ENCODE data around the gene HGS.
A peak's percentile ranks its signal among the peaks of the same experiment; 100 is the strongest.
"Not testable (repeated sequence)": the region's sequence is repeated elsewhere in the genome, so short reads cannot be mapped to it uniquely, and the experiment has no call there.

HGS gene

DNA sequence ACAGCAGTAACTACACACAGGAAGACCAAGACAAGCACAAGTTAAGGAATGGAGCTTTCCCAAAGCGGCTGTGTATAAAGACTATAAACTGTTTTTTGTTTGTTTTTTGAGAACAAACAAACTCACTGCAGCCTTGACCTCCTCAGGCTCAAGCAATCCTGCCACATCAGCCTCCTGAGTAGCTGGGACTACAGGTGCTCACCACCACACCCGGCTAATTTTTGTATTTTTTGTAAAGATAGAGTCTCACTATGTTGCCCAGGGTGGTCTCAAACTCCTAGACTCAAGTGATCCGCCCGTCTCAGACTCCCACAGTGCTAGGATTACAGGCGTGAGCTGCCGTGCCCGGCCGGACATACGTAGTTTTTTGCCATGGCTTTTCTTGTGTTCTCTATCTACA lies 23.4 kb upstream of the HGS start:
- Histone ChIP-seq H3K4me3 (ENCODE audit: low read length) (no peak overlapping the region), H3K9ac (ENCODE audit: low read length) (no peak overlapping the region), H3K27ac (ENCODE audit: low read depth, low read length) (no peak overlapping the region), H3K36me3 (ENCODE audit: control insufficient read depth, insufficient read depth, low read length) (no peaks in the 10 kb centered on the region), H3K4me1 (ENCODE audit: control insufficient read depth, insufficient read depth, low read length) (peaks cover 1% of the 10 kb centered on the region), H3K27me3 (ENCODE audit: control insufficient read depth, insufficient read depth, low read length) (no peaks in the 10 kb centered on the region)

DNA sequence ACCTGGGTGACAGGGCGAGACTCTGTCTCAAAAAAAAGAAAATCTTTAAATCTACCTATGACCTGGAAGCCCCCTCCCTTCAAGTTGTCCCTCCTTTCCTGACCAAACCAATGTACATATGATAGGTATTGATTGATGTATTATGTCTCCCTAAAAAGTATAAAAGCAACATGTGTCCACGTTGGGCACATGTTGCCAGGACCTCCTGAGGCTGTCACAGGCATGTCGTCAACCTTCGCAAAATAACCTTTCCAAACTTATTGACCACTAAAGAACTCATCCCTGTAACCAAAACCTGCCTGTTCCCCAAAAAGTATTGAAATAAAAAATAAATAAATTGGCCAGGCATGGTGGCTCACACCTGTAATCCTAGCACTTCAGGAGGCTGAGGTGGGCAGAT lies 21.8 kb upstream of the HGS start:
- Histone ChIP-seq H3K9ac (ENCODE audit: low read length) (no peak overlapping the region), H3K27me3 (ENCODE audit: control insufficient read depth, insufficient read depth, low read length) (no peaks in the 10 kb centered on the region), H3K27ac (ENCODE audit: low read depth, low read length) (no peak overlapping the region), H3K4me3 (ENCODE audit: low read length) (no peak overlapping the region), H3K36me3 (ENCODE audit: control insufficient read depth, insufficient read depth, low read length) (no peaks in the 10 kb centered on the region), H3K4me1 (ENCODE audit: control insufficient read depth, insufficient read depth, low read length) (peaks cover 7% of the 10 kb centered on the region)

DNA sequence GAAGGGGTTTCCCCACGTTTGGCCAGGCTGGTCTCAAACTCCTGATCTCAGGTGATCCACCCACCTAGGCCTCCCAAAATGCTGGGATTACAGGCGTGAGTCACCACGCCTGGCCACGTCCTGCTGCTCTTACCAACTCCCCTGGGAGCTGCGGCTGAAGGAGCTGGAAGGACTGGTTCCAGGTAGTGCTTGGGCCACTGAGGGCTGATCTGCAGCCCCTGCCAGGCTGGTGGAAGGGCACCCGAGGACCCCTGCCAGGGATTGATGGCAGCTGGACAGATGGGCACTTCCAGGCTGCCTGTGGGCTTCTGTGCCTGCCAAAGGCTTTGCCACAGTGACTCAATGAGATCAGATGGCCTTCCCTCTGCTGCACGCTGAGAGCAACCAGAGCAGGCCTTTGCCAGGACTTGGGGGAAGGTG lies 19.8 kb upstream of the HGS start:
- no peaks in the 10 kb centered on the region for H3K36me3 ChIP-seq (ENCODE audit: control insufficient read depth, insufficient read depth, low read length)
- H3K4me3 ChIP-seq (ENCODE audit: low read length), result no peak overlapping the region
- H3K4me1 ChIP-seq (ENCODE audit: control insufficient read depth, insufficient read depth, low read length), result peaks cover 8% of the 10 kb centered on the region
- no peak overlapping the region for H3K9ac ChIP-seq (ENCODE audit: low read length)
- no peaks in the 10 kb centered on the region for H3K27me3 ChIP-seq (ENCODE audit: control insufficient read depth, insufficient read depth, low read length)
- no peak overlapping the region for H3K27ac ChIP-seq (ENCODE audit: low read depth, low read length)

DNA sequence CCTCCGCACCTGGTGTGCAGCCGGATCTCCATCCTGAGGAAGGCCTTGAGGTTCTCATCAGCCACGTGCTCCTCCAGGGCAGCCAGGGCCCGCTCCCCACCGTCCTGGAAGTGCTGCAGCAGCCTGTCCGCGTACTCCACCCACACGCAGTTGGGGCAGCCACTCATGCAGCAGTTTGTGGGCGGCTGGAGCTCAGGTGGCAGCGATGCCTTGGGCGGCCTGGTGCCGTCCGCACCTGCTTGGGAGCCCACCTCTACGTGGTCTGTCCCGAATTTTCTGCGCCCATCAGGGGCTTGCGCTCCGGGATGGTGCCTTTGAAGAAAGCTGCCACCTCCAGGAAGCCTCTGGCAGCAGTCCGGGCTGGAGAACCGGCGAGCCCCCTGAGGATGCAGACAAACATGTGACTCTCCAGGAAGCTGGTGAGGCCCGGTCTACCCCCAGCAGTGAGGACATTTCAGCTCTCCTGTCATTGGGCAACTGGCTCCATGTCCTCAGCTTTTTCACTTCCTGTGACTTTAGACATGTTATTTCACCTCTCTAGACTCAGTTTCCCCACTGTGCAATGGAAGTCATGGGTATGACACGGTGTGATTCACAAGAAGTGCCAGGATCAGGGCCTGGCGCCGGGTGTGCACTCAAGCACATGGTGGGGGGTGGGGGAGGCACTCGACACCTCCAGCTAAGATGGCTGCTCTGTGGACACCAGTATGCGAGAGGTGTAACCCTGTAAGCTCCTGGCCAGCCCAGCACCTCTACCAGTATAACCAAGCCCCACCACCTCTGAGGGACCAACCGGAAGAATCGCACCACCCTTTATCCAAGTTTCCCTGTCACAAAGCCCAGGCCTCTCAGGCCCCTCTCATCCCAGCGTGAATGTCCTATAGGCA lies 18.4 kb upstream of the HGS start:
- Histone ChIP-seq H3K27me3 (ENCODE audit: control insufficient read depth, insufficient read depth, low read length) (no peaks in the 10 kb centered on the region), H3K36me3 (ENCODE audit: control insufficient read depth, insufficient read depth, low read length) (peaks cover 8% of the 10 kb centered on the region), H3K9ac (ENCODE audit: low read length) (peak overlapping the region; percentile 7), H3K4me1 (ENCODE audit: control insufficient read depth, insufficient read depth, low read length) (peaks cover 8% of the 10 kb centered on the region), H3K27ac (ENCODE audit: low read depth, low read length) (peak overlapping the region; percentile 87), H3K4me3 (ENCODE audit: low read length) (peak overlapping the region; percentile 71)

DNA sequence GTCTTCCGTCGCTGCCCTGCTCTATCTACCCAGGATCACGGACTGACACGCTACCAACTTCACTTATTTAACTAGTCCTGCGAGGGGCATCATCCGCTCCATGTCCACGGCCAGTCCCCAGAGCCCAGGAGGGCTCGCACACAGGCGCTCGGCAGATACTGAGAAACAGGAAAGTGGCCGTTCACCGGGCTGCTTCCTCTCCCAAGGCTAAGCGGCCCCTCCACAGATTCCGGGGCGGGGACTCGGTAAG lies 17.8 kb upstream of the HGS start:
- peaks cover 8% of the 10 kb centered on the region for H3K4me1 ChIP-seq (ENCODE audit: control insufficient read depth, insufficient read depth, low read length)
- peak overlapping the region; percentile 71 for H3K4me3 ChIP-seq (ENCODE audit: low read length)

DNA sequence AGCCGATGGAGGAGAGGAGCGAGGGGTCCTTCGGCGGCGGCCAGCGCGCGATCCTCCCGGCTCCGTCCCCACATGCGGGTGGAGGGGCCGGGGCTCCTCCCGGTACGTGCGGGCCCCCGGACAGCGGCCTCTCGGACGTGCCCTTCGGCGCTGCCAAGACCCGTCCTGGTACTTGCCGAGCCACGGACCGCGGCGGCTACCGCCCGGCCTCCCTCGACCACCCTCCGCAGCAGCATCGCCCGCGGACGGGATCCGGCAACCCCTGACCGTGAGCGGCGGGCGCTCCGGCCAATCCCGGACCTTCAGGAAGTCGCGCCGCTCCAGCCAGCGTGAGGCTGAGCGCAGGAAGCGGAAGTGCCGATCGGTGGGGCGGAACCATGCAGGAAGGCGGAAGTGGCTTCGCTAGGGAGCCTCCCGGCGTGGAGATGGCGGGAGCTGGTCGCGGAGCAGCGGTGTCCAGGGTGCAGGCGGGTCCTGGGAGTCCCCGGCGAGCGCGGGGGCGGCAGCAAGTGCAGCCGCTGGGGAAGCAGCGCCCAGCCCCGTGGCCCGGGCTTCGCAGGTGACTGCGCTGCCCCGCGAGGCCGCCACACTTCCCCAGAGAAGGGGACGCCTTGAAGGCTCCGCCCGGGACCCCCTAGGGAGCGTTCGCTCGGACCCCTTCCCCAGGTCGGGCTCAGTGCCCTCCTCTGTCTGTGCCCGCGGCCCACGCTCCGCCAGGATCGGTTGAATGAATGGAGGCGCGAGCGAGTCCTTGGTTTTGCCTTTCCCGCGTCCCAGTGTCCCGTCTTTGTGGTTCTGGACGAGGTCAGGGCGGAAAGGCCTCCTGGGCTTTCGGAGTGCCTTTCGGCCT lies 17.2 kb upstream of the HGS start, which contains the start of the genes CCDC137 and OXLD1:
Gene CCDC137, plus strand, starts transcription at position 396 of the 850 bp plus-strand sequence. Its CDS starts 30 bp downstream, at position 426.
Gene OXLD1, minus strand, starts transcription at position 264 of the 850 bp plus-strand sequence. Its CDS starts 28 bp downstream, at position 236.
- H3K36me3 ChIP-seq (ENCODE audit: control insufficient read depth, insufficient read depth, low read length), result peaks cover 13% of the 10 kb centered on the region
- peak within 1 kb of the TSS; percentile 71 for H3K4me3 ChIP-seq (ENCODE audit: low read length)
- no peaks in the 10 kb centered on the region for H3K27me3 ChIP-seq (ENCODE audit: control insufficient read depth, insufficient read depth, low read length)
- peak within 1 kb of the TSS; percentile 87 for H3K27ac ChIP-seq (ENCODE audit: low read depth, low read length)
- peaks cover 8% of the 10 kb centered on the region for H3K4me1 ChIP-seq (ENCODE audit: control insufficient read depth, insufficient read depth, low read length)
- H3K9ac ChIP-seq (ENCODE audit: low read length), result peak within 1 kb of the TSS; percentile 56

More for the DNA sequence above, 17.8 kb upstream of the HGS start:
- Histone ChIP-seq H3K36me3 (ENCODE audit: control insufficient read depth, insufficient read depth, low read length) (peaks cover 9% of the 10 kb centered on the region), H3K9ac (ENCODE audit: low read length) (peak overlapping the region; percentile 7), H3K27me3 (ENCODE audit: control insufficient read depth, insufficient read depth, low read length) (no peaks in the 10 kb centered on the region), H3K27ac (ENCODE audit: low read depth, low read length) (peak overlapping the region; percentile 87)

DNA sequence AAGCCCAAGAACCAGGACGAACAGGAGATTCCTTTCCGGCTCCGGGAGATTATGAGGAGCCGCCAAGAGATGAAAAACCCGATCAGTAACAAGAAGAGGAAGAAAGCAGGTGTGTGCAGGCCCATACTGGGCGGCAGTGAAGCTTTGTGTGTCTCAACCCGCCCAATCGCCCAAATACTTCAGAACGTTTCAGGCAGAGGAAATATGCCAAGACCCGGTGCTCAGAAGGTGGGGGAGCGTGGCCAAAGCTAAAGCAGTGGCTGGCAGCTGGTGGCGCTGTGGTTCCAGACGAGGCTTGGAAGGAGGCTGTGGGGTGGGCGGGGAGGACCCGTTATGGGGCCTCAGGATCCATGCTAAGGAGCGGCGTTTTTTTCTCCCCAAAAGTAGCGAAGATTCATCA lies 16.1 kb upstream of the HGS start:
- Histone ChIP-seq H3K9ac (ENCODE audit: low read length) (no peak overlapping the region), H3K27me3 (ENCODE audit: control insufficient read depth, insufficient read depth, low read length) (no peaks in the 10 kb centered on the region), H3K4me3 (ENCODE audit: low read length) (no peak overlapping the region), H3K36me3 (ENCODE audit: control insufficient read depth, insufficient read depth, low read length) (peaks cover 24% of the 10 kb centered on the region), H3K4me1 (ENCODE audit: control insufficient read depth, insufficient read depth, low read length) (peaks cover 8% of the 10 kb centered on the region), H3K27ac (ENCODE audit: low read depth, low read length) (no peak overlapping the region)

DNA sequence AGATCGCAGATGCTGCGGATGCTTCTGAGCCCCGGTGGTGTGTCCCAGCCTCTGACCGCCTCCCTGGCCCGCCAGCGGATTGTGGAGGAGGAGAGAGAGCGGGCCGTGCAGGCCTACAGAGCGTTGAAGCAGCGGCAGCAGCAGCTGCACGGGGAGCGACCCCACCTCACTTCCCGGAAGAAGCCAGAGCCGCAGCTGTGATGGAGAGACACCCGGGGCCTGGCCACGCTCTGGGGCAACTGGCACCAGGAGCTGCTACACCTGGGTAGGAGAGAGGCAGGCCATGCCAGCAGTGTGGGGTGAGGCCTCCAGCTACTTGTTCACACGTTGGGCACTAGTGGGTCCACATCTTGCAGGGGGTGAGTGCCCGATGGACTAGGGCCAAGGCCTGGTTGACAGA lies 11.3 kb upstream of the HGS start:
- no peak overlapping the region for H3K27ac ChIP-seq (ENCODE audit: low read depth, low read length)
- H3K4me1 ChIP-seq (ENCODE audit: control insufficient read depth, insufficient read depth, low read length), result no peaks in the 10 kb centered on the region
- H3K4me3 ChIP-seq (ENCODE audit: low read length), result no peak overlapping the region
- H3K9ac ChIP-seq (ENCODE audit: low read length), result no peak overlapping the region
- H3K27me3 ChIP-seq (ENCODE audit: control insufficient read depth, insufficient read depth, low read length), result no peaks in the 10 kb centered on the region
- peaks cover 26% of the 10 kb centered on the region for H3K36me3 ChIP-seq (ENCODE audit: control insufficient read depth, insufficient read depth, low read length)

DNA sequence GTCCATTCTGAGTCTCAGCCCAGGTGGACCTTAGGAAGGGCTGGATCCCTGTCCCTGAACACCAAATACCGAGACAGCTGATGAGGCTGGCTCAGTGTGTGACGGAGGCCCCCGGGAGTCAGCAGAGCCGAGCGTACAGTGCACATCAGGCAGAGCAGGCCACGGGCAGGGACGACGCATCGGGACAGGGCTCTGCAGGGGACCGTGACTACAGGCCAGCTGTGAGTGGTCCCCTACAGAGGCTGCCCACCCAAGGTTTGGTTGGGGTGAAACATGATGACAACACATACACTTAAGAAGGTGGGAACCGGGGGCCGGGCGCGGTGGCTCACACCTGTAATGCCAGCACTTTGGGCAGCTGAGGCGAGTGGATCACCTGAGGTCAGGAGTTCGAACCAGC lies 10.9 kb upstream of the HGS start:
- Histone ChIP-seq H3K4me3 (ENCODE audit: low read length) (no peak overlapping the region), H3K27me3 (ENCODE audit: control insufficient read depth, insufficient read depth, low read length) (no peaks in the 10 kb centered on the region), H3K9ac (ENCODE audit: low read length) (no peak overlapping the region), H3K36me3 (ENCODE audit: control insufficient read depth, insufficient read depth, low read length) (peaks cover 26% of the 10 kb centered on the region), H3K4me1 (ENCODE audit: control insufficient read depth, insufficient read depth, low read length) (no peaks in the 10 kb centered on the region), H3K27ac (ENCODE audit: low read depth, low read length) (no peak overlapping the region)

DNA sequence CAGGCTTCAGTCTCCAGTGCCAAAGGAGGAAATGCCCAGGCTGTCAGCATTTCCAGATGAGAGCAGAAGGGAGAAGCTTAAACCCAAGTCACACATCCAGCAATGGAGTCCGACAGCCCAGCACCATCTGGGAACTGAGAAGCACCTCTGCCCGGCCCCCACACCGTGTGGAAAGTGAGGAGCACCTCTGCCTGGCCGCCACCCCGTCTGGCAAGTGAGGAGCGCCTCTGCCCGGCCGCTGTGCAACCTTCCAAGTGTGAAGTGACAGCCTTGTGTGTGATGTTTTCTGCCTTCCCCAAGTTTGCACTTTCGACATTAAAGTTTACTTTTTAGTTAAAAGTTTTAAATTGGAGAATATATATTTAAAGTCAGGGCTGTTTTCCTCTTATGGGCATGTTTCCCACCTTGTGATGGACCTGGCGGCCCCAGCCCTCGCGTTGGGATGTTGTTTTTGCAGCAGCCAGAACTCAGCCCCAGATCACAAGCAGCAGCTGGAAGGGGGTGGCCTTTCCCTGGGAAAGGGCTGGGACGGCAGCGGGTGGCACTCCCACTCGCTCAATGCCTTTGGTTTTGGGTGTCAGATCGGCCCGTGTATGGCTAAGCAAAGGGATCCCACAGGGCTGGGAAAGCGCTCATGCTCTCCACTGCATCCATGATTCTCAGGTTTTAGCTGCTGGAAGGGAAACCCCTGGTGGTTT lies 10.1 kb upstream of the HGS start:
- H3K36me3 ChIP-seq (ENCODE audit: control insufficient read depth, insufficient read depth, low read length), result peaks cover 26% of the 10 kb centered on the region
- H3K4me1 ChIP-seq (ENCODE audit: control insufficient read depth, insufficient read depth, low read length), result no peaks in the 10 kb centered on the region
- H3K27me3 ChIP-seq (ENCODE audit: control insufficient read depth, insufficient read depth, low read length), result no peaks in the 10 kb centered on the region
- no peak overlapping the region for H3K9ac ChIP-seq (ENCODE audit: low read length)
- H3K27ac ChIP-seq (ENCODE audit: low read depth, low read length), result no peak overlapping the region
- no peak overlapping the region for H3K4me3 ChIP-seq (ENCODE audit: low read length)

DNA sequence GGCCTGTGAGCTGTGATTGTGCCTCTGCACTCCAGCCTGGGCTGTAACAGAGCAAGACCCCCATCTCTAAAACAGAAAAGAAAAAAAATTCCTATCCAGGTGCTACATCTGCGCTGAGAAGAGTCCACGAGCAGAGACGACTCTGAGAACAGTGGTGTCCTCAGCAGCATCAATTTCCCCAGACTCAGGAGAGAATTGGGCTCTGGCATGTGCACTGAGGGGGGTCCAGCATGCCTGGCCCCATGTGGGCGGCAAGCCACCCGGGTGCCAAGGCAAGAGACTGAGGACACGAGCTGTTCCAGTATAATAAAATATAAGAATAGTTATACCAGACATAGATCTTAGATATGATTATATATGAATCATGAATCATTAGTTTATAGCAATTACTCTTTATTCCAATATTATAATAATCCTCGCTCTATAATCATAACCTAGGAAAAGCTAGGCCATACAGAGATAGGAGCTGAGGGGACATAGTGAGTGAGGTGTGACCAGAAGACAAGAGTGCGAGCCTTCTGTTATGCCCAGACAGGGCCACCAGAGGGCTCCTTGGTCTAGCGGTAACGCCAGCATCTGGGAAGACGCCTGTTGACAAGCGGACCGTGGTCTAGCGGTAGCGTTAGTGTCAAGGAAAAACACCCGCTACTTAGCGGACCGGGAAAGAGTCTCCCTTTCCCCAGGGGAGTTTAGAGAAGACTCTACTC lies 8.1 kb upstream of the HGS start:
- H3K4me1 ChIP-seq (ENCODE audit: control insufficient read depth, insufficient read depth, low read length); H3K9ac ChIP-seq (ENCODE audit: low read length); H3K4me3 ChIP-seq (ENCODE audit: low read length); H3K27ac ChIP-seq (ENCODE audit: low read depth, low read length); H3K27me3 ChIP-seq (ENCODE audit: control insufficient read depth, insufficient read depth, low read length): not testable (repeated sequence)
- H3K36me3 ChIP-seq (ENCODE audit: control insufficient read depth, insufficient read depth, low read length), result peaks cover 17% of the 10 kb centered on the region

DNA sequence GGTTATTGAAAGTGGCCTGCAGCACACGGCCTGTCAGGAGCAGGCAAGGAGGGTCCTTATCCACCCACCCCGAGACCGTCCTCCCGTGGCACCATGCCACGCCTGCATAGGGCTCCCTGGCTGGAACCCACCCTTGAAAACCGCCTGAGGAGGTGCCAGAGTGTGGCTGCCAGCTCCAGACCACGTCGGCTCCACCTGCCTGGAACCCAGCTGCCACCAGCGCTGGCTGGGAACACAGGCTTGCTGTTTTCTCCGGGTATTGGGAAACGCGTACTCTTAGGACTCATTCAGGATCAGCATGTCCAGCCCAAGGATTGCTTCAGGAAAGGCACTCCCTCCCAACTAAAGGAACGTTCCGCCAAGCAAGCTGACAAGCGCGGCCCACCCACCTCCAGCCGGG lies 6.9 kb upstream of the HGS start:
- no peak overlapping the region for H3K27ac ChIP-seq (ENCODE audit: low read depth, low read length)
- H3K4me3 ChIP-seq (ENCODE audit: low read length), result no peak overlapping the region
- peaks cover 10% of the 10 kb centered on the region for H3K36me3 ChIP-seq (ENCODE audit: control insufficient read depth, insufficient read depth, low read length)
- no peak overlapping the region for H3K9ac ChIP-seq (ENCODE audit: low read length)
- H3K4me1 ChIP-seq (ENCODE audit: control insufficient read depth, insufficient read depth, low read length), result no peaks in the 10 kb centered on the region
- H3K27me3 ChIP-seq (ENCODE audit: control insufficient read depth, insufficient read depth, low read length), result no peaks in the 10 kb centered on the region

Measured in rectal smooth muscle tissue (tissue), 1 donor.